PC-9 (cell line): Measurements from ENCODE around the gene CTNS. TPM values are rescaled to one million over a fixed set of nuclear protein-coding genes. Genes with fewer than 3 reads are reported as not detected.

Experiments
- BruUV-seq: library from RNA; stranded (reverse); fragments of 400-500 nt; replicated peaks from 2 replicates; lab custom pipeline; 2021; lab: Mats Ljungman, UMichigan
- CTCF ChIA-PET: fragments of 300-600 bp; sonication (Branson Sonifier 250); formaldehyde crosslinking; loops from one replicate; lab custom pipeline; 2022; ENCODE audit warnings: antibody characterized with exemption; lab: Charles Lee
- POLR2A ChIA-PET: fragments of 300-600 bp; sonication (Branson Sonifier 250); formaldehyde crosslinking; loops from one replicate; lab custom pipeline; 2022; ENCODE audit warnings: antibody characterized with exemption; ENCODE audit not compliant: unreplicated experiment; lab: Charles Lee
- DNase-seq, 2 experiments: peaks; one replicate each; pipeline versions ENCODE4 v3.0.0 to v3.0.0-alpha.2; 2015 to 2022; ENCODE audit warnings: mixed read lengths in 1 of 2
- H2AFZ ChIP-seq: fragments of 200-600 bp; sonication (generic); 2 replicates; pipeline ENCODE4 v1.8.1; 2017; ENCODE audit warnings: antibody characterized with exemption
- H3F3A ChIP-seq: fragments of 200-600 bp; sonication (generic); 2 replicates; pipeline ENCODE4 v1.8.1; 2017; ENCODE audit warnings: antibody characterized with exemption, mild to moderate bottlenecking, low read depth; ENCODE audit not compliant: insufficient read depth
- H3K27ac ChIP-seq: fragments of 200-600 bp; sonication (generic); 2 replicates; pipeline ENCODE4 v1.6.1; 2016; ENCODE audit warnings: mixed run types
- H3K27me3 ChIP-seq: fragments of 200-600 bp; sonication (generic); 2 replicates; pipeline ENCODE4 v1.6.1; 2016; ENCODE audit warnings: low read depth, mixed run types; ENCODE audit not compliant: insufficient read depth
- H3K36me3 ChIP-seq: fragments of 200-600 bp; sonication (generic); 2 replicates; pipeline ENCODE4 v1.6.1; 2016; ENCODE audit warnings: low read depth, mixed run types
- H3K4me1 ChIP-seq: fragments of 200-600 bp; sonication (generic); replicated peaks from 2 replicates; pipeline ENCODE4 v1.6.1; 2016; ENCODE audit warnings: mixed run types; ENCODE audit not compliant: insufficient read depth
- H3K4me2 ChIP-seq: fragments of 200-600 bp; sonication (generic); 2 replicates; pipeline ENCODE4 v1.6.1; 2017; ENCODE audit warnings: mixed run types
- H3K4me3 ChIP-seq: fragments of 200-600 bp; sonication (generic); 2 replicates; pipeline ENCODE4 v1.6.1; 2016; ENCODE audit warnings: mixed run types
- H3K79me2 ChIP-seq: fragments of 200-600 bp; sonication (generic); 2 replicates; pipeline ENCODE4 v1.6.1; 2017; ENCODE audit warnings: low read depth, mixed run types
- H3K9me2 ChIP-seq: fragments of 200-600 bp; sonication (generic); 2 replicates; pipeline ENCODE4 v1.8.1; 2017; ENCODE audit warnings: mild to moderate bottlenecking; ENCODE audit not compliant: insufficient read depth
- H3K9me3 ChIP-seq: fragments of 200-600 bp; sonication (generic); 2 replicates; pipeline ENCODE4 v1.8.1; 2016; ENCODE audit warnings: low read depth; ENCODE audit not compliant: insufficient read depth
- H4K20me1 ChIP-seq: fragments of 200-600 bp; sonication (generic); 2 replicates; pipeline ENCODE4 v1.8.1; 2017; ENCODE audit not compliant: insufficient read depth
- EZH2 ChIP-seq: fragments of 200-600 bp; sonication (generic); IDR thresholded peaks from 2 replicates; pipeline ENCODE4 v1.8.0; 2017; ENCODE audit warnings: antibody characterized with exemption, low read depth
- intact Hi-C: fragments of 100-400 bp; cut with micrococcal nuclease; formaldehyde crosslinking; loops from one replicate; pipeline ENCODE4 v1.10.0; 2022; ENCODE audit not compliant: unreplicated experiment
- total RNA-seq: library from RNA; stranded (reverse); gene quantifications from 2 replicates; pipeline ENCODE4 v1.2.3, GENCODE V29; 2021
- TF ChIP-seq, protein P1 (sequence below): fragments of 200-600 bp; sonication (generic); conservative IDR thresholded peaks from 2 replicates; pipeline ENCODE4 v1.6.1; 2017; ENCODE audit warnings: mixed run types, antibody characterized with exemption, mild to moderate bottlenecking, moderate library complexity

The CTNS gene
- total RNA-seq, 1 experiment from 2014 or later = 12.5 TPM

GRCh38 chr17:3627769-3628167, 8.8 kb upstream of the CTNS start:
- H3K4me3 ChIP-seq = no peak overlapping the region
- no peaks in the 10 kb centered on the region for H3K4me1 ChIP-seq
- no peaks in the 10 kb centered on the region for H3K9me2 ChIP-seq
- no peak for TF ChIP-seq EZH2
- TF ChIP-seq, protein P1, sequence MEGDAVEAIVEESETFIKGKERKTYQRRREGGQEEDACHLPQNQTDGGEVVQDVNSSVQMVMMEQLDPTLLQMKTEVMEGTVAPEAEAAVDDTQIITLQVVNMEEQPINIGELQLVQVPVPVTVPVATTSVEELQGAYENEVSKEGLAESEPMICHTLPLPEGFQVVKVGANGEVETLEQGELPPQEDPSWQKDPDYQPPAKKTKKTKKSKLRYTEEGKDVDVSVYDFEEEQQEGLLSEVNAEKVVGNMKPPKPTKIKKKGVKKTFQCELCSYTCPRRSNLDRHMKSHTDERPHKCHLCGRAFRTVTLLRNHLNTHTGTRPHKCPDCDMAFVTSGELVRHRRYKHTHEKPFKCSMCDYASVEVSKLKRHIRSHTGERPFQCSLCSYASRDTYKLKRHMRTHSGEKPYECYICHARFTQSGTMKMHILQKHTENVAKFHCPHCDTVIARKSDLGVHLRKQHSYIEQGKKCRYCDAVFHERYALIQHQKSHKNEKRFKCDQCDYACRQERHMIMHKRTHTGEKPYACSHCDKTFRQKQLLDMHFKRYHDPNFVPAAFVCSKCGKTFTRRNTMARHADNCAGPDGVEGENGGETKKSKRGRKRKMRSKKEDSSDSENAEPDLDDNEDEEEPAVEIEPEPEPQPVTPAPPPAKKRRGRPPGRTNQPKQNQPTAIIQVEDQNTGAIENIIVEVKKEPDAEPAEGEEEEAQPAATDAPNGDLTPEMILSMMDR = no peak
- peaks cover 20% of the 10 kb centered on the region; the same call in 1 of the 2 replicates for H3K36me3 ChIP-seq
- H4K20me1 ChIP-seq = peaks cover 6% of the 10 kb centered on the region; the same call in 1 of the 2 replicates
- no peak overlapping the region for H3K4me2 ChIP-seq
- H3K27ac ChIP-seq = no peak overlapping the region
- H3K9me3 ChIP-seq = no peaks in the 10 kb centered on the region
- CTCF ChIA-PET = no interaction called here
- H2AFZ ChIP-seq = no peak overlapping the region
- peaks cover 10% of the 10 kb centered on the region; the same call in 1 of the 2 replicates for H3K79me2 ChIP-seq
- peaks cover 1% of the 10 kb centered on the region; the same call in 1 of the 2 replicates for H3F3A ChIP-seq
- H3K27me3 ChIP-seq = no peaks in the 10 kb centered on the region
- DNase-seq = no peak
- no TSS peak for BruUV-seq
- intact Hi-C loops = no loop called here
- POLR2A ChIA-PET = no interaction called here

- H3K4me2 ChIP-seq = no peak overlapping the region
- intact Hi-C loops = no loop called here
- H3K79me2 ChIP-seq = peaks cover 29% of the 10 kb centered on the region
- no peak overlapping the region for H3K27ac ChIP-seq
- ChIA-PET POLR2A (no interaction called here), CTCF (no interaction called here)
- no peak overlapping the region for H2AFZ ChIP-seq
- peaks cover 9% of the 10 kb centered on the region; the same call in 1 of the 2 replicates for H3K4me1 ChIP-seq
- H3K9me3 ChIP-seq = no peaks in the 10 kb centered on the region
- DNase-seq = no peak
- H4K20me1 ChIP-seq = peaks cover 9% of the 10 kb centered on the region
- no peak overlapping the region for H3K4me3 ChIP-seq
- TF ChIP-seq, protein P1 = no peak
- TF ChIP-seq EZH2 = no peak
- no TSS peak for BruUV-seq
- no peaks in the 10 kb centered on the region for H3K27me3 ChIP-seq
- no peaks in the 10 kb centered on the region for H3K9me2 ChIP-seq
- H3K36me3 ChIP-seq = peaks cover 10% of the 10 kb centered on the region; the same call in 1 of the 2 replicates
- H3F3A ChIP-seq = peaks cover 13% of the 10 kb centered on the region
These were observed 5.8 kb upstream of the CTNS start for GRCh38 chr17:3630781-3631180.

DNA sequence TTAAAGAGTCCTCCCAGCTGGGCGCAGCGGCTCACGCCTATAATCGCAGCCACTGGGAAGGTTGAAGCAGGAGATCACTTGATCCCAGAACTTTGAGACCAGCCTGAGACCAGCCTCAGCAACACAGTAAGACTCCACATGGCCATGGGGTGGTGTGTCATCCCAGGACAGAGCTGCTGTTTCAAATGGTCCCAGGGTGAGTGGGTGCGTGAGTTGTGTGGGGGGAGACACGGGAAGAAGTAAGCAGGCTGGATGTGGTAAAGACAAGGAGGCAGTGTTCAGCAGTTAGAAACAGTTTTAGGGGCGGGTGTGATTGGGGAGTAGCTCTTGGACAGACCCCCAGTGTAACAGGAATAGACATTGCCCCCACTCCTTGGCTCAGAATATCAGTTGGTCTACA, 4.3 kb upstream of the CTNS start:
- Histone ChIP-seq H3K27me3 (no peaks in the 10 kb centered on the region), H3K9me2 (no peaks in the 10 kb centered on the region), H3K79me2 (peaks cover 29% of the 10 kb centered on the region), H3F3A (peaks cover 15% of the 10 kb centered on the region), H2AFZ (no peak overlapping the region), H3K36me3 (peaks cover 6% of the 10 kb centered on the region; the same call in 1 of the 2 replicates), H3K27ac (no peak overlapping the region), H3K4me3 (no peak overlapping the region), H3K4me1 (peaks cover 10% of the 10 kb centered on the region; the same call in 1 of the 2 replicates), H3K9me3 (no peaks in the 10 kb centered on the region), H4K20me1 (peaks cover 6% of the 10 kb centered on the region), H3K4me2 (no peak overlapping the region)
- TF ChIP-seq, protein P1 = no peak
- no peak for TF ChIP-seq EZH2
- intact Hi-C loops = no loop called here
- ChIA-PET POLR2A (interaction anchor here (0.5 kb wide), 1 partner anchor 35 kb away, joined by 3 read pairs; no protein-coding TSS in a partner anchor), CTCF (interaction anchor here (0.6 kb wide), 1 partner anchor 1376 kb away, joined by 5 read pairs; no protein-coding TSS in a partner anchor)
- BruUV-seq = no TSS peak
- no peak for DNase-seq
